SJCRH30 (cell line): ENCODE measurements around the gene ALKAL2. TPM values are rescaled to one million over a fixed set of nuclear protein-coding genes. Genes with fewer than 3 reads are reported as not detected.

Experiments
- total RNA-seq: library from RNA; depleted of rRNA; stranded (reverse); fragments of >200 nt; shearing (Covaris generic); gene quantifications from 2 replicates; pipeline ENCODE4 v1.2.3, GENCODE V29; 2014; rRNA removed

ALKAL2 gene
- total RNA-seq, 1 experiment from 2014 or later: 0.65 TPM

Other genes starting within 250 kb of the ALKAL2 start
- gene FAM110C, start 241.6 kb downstream of the ALKAL2 start, total RNA-seq: not detected in 2 replicates
- gene SH3YL1, start 24.1 kb downstream of the ALKAL2 start, total RNA-seq: 16.2 and 21.7 TPM in 2 replicates
- 241 and 244 TPM in 2 replicates for gene ACP1, start 23.1 kb downstream of the ALKAL2 start, total RNA-seq